ENCODE results near the gene PPP2R5D.

PPP2R5D gene

GRCh38 chr6:43013097-43013842 lies 28.9 kb downstream of the PPP2R5D start:
- Histone ChIP-seq H3K79me2 (ENCODE audit: insufficient read depth, low read length) (peaks cover 56% of the 10 kb centered on the region), H3K4me1 (ENCODE audit: insufficient read depth, low read length, poor library complexity, severe bottlenecking) (peaks cover 36% of the 10 kb centered on the region), H4K20me1 (ENCODE audit: insufficient read depth, low read length, poor library complexity, severe bottlenecking) (no peaks in the 10 kb centered on the region), H3K9me2 (replicated peaks; ENCODE audit: low read depth, low read length) (no peaks in the 10 kb centered on the region), H2AFZ (ENCODE audit: low read length) (peak overlapping the region; percentile 84), H3K9ac (ENCODE audit: low read depth, low read length, poor library complexity, severe bottlenecking) (peak overlapping the region; percentile 91), H3K9me3 (ENCODE audit: insufficient read depth, low read depth, low read length) (no peaks in the 10 kb centered on the region), H3F3A (ENCODE audit: low read depth) (no peaks in the 10 kb centered on the region), H3K36me3 (ENCODE audit: insufficient read depth, low read length) (peaks cover 48% of the 10 kb centered on the region; the same call in 1 of the 2 replicates), H3K4me3 (ENCODE audit: low read length, poor library complexity, severe bottlenecking) (peak overlapping the region; percentile 82), H3K27me3 (ENCODE audit: insufficient read depth, low read length, poor library complexity, severe bottlenecking) (no peaks in the 10 kb centered on the region), H3K4me2 (ENCODE audit: low read depth, low read length, poor library complexity, severe bottlenecking) (peak overlapping the region; percentile 97)
- TF ChIP-seq CTCF (conservative IDR thresholded peaks at IDR 0.05; ENCODE audit: low read length), result no peak
- no peak for TF ChIP-seq EZH2phosphoT487 (IDR thresholded peaks at IDR 0.05; ENCODE audit: borderline replicate concordance)

DNA sequence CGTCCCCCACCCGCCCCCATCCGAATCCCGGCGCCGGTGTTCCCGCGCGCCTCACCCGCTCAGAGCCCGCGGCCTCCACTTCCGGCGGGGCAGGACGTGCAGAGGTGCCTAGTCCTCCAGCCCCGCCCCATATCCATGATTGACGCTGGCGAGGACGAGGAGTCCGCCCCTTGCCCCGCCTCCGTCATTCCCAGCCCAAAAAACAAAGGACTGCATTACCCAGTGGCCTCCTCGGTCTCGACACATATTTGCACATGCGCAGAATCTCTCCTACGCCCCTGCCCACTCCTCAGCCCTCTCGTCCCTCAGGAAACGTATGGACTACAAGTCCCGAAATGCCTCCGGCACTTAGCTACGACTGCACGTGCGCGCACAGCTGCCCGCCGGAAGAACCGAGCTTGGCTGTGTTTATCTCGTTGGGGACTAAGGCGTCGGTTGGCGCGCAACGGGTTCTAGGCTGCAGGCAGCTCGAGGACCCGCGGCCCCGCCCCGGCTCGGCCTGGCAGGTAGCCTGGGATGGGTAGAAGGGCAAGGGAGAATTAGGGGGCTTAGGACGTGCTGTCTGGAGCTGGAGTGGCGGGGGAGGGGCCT lies 29.6 kb downstream of the PPP2R5D start, which contains the start of the genes KLHDC3 and MEA1:
KLHDC3 (plus strand) TSS at position 407 of the 591 bp plus-strand sequence. CDS start 2,944 bp downstream, outside the sequence.
MEA1 (minus strand) TSS at position 104 of the 591 bp plus-strand sequence. CDS start 133 bp downstream, outside the sequence.
- Histone ChIP-seq H3K4me1 (ENCODE audit: insufficient read depth, low read length, poor library complexity, severe bottlenecking) (peaks cover 36% of the 10 kb centered on the region), H3K36me3 (ENCODE audit: insufficient read depth, low read length) (peaks cover 43% of the 10 kb centered on the region; the same call in 1 of the 2 replicates), H4K20me1 (ENCODE audit: insufficient read depth, low read length, poor library complexity, severe bottlenecking) (no peaks in the 10 kb centered on the region), H3K27me3 (ENCODE audit: insufficient read depth, low read length, poor library complexity, severe bottlenecking) (no peaks in the 10 kb centered on the region), H3K79me2 (ENCODE audit: insufficient read depth, low read length) (peaks cover 56% of the 10 kb centered on the region), H3K9me3 (ENCODE audit: insufficient read depth, low read depth, low read length) (no peaks in the 10 kb centered on the region), H3K9me2 (replicated peaks; ENCODE audit: low read depth, low read length) (no peaks in the 10 kb centered on the region), H3K4me2 (ENCODE audit: low read depth, low read length, poor library complexity, severe bottlenecking) (peak within 1 kb of the TSS; percentile 97), H2AFZ (ENCODE audit: low read length) (peak within 1 kb of the TSS; percentile 84), H3F3A (ENCODE audit: low read depth) (no peaks in the 10 kb centered on the region), H3K4me3 (ENCODE audit: low read length, poor library complexity, severe bottlenecking) (peak within 1 kb of the TSS; percentile 82), H3K9ac (ENCODE audit: low read depth, low read length, poor library complexity, severe bottlenecking) (peak within 1 kb of the TSS; percentile 91)
- no peak for TF ChIP-seq EZH2phosphoT487 (IDR thresholded peaks at IDR 0.05; ENCODE audit: borderline replicate concordance)

DNA sequence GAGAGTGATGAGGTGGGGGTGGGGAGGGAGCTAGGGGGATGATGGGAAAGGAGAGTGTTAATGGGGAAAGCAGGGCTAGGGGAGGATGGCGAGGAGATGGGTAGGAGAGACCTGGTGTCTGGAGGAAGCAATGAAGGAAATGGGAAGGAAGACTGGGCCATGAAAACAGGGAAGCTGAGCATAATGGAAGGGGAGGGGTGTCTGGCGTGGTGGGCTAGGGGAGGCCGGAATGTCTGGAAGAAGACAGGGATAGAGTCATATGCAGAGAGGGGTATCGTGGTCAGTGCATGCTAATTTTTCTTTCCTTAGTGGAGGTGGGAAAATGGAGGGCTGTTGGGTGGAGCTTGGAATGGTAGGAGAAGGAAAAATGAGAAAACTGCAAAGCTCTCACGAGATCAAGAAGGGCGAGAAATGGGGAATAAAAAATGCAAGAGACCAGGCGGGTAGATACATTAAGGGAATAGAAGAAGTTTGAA lies 30.1 kb downstream of the PPP2R5D start:
- TF ChIP-seq CTCF (conservative IDR thresholded peaks at IDR 0.05; ENCODE audit: low read length) (no peak), EZH2phosphoT487 (IDR thresholded peaks at IDR 0.05; ENCODE audit: borderline replicate concordance) (no peak)
- Histone ChIP-seq H3K36me3 (ENCODE audit: insufficient read depth, low read length) (peaks cover 37% of the 10 kb centered on the region; the same call in 1 of the 2 replicates), H3F3A (ENCODE audit: low read depth) (no peaks in the 10 kb centered on the region), H2AFZ (ENCODE audit: low read length) (0 out of 2 replicates have a peak overlapping the region, but pooled peaks have one; percentile 32), H3K9me2 (replicated peaks; ENCODE audit: low read depth, low read length) (no peaks in the 10 kb centered on the region), H4K20me1 (ENCODE audit: insufficient read depth, low read length, poor library complexity, severe bottlenecking) (no peaks in the 10 kb centered on the region), H3K4me1 (ENCODE audit: insufficient read depth, low read length, poor library complexity, severe bottlenecking) (peaks cover 36% of the 10 kb centered on the region), H3K9me3 (ENCODE audit: insufficient read depth, low read depth, low read length) (no peaks in the 10 kb centered on the region), H3K79me2 (ENCODE audit: insufficient read depth, low read length) (peaks cover 56% of the 10 kb centered on the region), H3K4me3 (ENCODE audit: low read length, poor library complexity, severe bottlenecking) (peak overlapping the region; percentile 82), H3K4me2 (ENCODE audit: low read depth, low read length, poor library complexity, severe bottlenecking) (peak overlapping the region; percentile 87), H3K9ac (ENCODE audit: low read depth, low read length, poor library complexity, severe bottlenecking) (peak overlapping the region; percentile 81), H3K27me3 (ENCODE audit: insufficient read depth, low read length, poor library complexity, severe bottlenecking) (no peaks in the 10 kb centered on the region)
